GM18505 (cell line): ENCODE data around the gene KCNQ1OT1.

Source experiments
- ATAC-seq: cut with Tn5 transposase; IDR thresholded peaks from one replicate; pipeline ENCODE4 v1.9.1; 2021; ENCODE audit not compliant: unreplicated experiment
- POLR2A ChIP-seq: IDR thresholded peaks from 4 replicates; pipeline ENCODE4 v1.6.1; 2011; ENCODE audit warnings: borderline replicate concordance; ENCODE audit not compliant: insufficient read depth, insufficient read length; ENCODE audit errors: extremely low read depth

KCNQ1OT1 gene

GRCh38 chr11:2574553-2575535 is 125.0 kb downstream of the KCNQ1OT1 start:
- TF ChIP-seq POLR2A = no peak
- no peak for ATAC-seq

DNA sequence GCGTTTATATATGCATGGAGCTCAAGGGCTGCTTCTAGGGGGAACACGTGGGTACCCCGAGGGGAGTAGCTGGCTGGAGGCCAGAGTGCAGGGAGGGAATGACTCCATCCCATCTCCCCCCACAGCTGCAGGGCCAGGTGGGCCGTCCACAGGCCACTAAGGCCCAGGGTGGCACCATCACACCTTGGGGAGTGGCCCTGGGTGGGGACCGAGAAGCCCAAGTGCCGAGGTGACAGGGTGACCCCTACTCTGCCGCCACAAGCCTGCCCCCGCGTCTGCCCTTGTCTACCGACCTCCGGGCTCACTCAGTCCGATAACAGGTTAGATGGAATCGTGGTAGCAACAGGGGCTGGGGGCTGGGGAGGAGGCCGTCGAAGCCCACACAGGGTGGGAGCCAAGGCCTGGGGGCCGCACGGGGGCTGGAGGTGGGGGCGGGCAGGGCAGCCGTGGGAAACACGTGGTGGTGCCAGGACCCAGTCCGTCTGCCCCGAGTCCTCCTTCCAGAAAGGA is 125.7 kb downstream of the KCNQ1OT1 start:
- ATAC-seq = no peak
- no peak for TF ChIP-seq POLR2A

DNA sequence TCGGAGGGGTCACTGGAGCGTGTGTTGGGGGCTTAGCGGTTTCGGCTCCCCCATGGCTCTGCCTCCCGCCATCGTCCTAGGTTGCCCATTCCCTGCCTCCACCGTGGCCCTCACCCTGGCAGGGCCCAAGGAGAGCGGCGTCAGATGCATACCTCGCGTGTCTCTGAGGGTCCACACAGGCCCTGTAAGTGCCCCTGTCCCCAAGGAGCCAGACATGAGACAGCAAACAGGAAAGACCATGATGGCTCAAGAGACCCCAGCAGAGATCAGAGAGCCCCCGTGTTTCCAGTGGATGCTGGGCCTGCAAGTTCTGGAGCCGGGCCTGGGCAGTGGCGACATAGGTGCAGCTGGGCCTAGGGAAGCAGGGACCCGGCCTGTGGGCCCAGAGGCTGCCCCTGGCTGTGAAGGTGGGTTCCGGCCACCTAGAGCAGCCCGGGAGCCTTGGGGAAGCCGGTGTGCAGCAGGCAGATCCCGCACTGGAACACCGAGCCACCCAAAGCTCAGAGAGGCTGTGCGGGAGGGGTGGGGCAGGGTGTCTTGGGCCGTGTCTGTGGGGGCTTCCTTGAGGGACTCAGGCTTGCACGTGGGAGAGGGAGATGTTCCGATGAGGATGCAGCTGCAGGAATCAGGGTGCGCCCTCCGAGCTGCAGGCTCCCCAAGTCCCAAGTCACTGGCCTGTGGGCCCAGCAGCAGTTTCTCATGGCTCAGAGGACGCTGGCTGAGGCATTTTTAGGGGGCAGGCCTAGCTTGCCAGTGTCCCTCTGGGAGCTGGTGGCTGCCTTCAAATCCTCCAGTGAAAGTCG is 126.4 kb downstream of the KCNQ1OT1 start:
- no peak for ATAC-seq
- TF ChIP-seq POLR2A = no peak

DNA sequence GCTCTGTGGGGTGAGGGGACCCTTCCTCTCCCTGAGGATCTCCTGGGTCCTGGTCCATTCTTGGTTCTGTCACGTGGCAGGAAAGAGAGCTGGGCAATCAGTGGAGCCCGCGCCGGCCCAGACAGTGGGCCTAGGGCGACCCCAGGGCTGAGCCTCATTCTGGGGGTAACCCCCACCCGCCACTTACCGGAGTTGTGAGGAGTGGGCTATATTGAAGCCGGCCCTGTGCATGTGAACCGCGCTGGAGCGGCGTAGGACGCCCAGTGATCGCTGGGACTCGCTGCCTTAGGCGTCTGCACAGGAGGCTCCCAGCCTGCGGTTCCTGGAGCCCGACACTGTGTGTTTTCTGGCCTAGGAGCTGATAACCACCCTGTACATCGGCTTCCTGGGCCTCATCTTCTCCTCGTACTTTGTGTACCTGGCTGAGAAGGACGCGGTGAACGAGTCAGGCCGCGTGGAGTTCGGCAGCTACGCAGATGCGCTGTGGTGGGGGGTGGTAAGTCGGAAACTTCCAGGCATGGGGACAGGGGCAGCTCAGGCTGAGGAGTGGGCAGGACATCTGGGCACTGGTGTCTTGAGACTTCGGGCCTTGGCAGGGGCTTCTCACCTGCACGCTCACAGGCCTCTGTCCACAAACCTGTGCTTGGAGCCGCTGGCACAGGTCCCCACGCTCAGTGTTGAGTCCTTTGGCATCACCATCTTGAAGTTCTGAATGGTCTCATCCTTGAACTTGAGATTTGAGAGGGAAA is 127.1 kb downstream of the KCNQ1OT1 start:
- no peak for TF ChIP-seq POLR2A
- no peak for ATAC-seq

DNA sequence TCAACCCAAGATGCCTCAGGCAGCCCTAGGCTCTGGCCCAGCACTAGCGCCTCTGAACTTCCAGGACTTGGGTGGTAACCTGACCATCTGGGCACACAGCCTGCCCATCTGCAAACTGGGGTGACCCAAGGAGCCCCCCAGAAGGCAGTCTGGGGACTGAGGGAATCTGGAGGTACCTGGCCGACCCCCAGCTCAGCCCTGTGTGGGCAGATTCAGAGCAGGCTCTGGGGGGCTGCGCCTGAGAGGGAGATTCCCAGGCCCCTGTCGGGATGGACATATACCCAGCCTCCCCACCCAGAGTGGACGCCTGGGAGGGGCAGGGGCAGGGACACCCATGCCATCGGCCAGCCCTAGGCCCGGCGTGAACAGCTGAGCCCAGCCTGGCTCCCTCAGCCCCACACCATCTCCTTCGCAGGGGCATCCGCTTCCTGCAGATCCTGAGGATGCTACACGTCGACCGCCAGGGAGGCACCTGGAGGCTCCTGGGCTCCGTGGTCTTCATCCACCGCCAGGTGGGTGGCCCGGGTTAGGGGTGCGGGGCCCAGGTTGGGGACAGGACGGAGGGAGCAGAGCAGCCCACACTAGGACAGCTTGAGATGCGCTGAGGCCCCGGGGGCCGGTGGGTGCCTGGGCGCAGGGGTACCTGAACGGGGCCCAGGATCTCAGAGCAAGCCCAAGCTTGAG is 128.1 kb downstream of the KCNQ1OT1 start:
- ATAC-seq = no peak
- TF ChIP-seq POLR2A = no peak

DNA sequence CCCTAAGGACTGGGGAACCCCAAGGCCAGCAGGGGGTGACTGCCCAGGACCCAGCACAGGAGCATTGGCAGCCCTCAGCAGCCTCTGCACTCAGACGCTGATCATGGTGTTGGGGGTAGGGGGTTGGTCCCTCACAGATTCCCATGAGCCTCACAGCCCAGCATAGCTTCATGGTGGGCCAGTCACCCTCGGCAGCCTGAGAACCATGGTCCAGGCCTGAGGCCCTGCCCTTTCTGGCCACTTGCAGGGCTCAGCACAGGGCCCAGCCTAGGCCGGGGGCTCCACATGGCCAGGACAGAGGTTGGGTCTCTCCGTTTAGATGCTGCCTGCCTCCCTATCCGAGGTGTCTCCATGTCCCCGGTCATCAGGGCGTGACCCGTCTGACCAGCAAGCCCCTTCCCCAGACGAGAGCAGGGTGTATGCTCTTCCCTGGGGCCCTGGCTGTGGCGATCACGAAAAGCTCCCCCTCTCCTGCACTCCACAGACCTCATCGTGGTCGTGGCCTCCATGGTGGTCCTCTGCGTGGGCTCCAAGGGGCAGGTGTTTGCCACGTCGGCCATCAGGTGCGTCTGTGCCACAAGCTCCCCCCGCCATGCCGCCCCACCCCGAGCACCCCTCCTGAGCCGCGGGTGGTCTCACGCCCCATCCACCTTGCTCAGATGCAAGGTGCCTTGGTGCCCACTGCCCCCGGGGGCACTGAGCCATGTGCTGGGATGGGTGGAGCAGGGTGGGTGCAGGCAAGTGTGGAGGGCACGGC is 128.8 kb downstream of the KCNQ1OT1 start:
- no peak for ATAC-seq
- TF ChIP-seq POLR2A = no peak

DNA sequence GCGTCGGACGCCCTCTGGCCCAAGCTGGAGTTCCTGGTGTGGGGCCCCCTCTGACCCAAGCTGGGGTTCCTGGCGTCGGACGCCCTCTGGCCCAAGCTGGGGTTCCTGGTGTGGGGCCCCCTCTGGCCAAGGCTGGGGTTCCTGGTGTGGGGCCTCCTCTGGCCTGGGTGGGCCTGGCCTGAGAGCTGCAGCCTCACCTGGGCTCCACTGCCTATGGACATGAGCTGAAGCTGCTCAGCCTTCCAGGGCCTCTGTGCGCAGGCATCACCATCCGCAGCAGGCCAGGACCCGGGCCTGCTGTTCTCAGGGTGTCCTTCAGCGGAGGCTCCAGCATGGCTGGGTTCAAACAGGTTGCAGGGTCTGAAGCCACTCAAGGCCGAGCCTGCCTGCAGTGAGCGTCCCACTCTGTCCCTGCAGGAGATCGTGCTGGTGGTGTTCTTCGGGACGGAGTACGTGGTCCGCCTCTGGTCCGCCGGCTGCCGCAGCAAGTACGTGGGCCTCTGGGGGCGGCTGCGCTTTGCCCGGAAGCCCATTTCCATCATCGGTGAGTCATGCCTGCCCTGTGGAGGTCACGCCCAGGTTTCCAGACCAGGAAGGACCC is 129.5 kb downstream of the KCNQ1OT1 start:
- ATAC-seq = no peak
- TF ChIP-seq POLR2A = no peak

DNA sequence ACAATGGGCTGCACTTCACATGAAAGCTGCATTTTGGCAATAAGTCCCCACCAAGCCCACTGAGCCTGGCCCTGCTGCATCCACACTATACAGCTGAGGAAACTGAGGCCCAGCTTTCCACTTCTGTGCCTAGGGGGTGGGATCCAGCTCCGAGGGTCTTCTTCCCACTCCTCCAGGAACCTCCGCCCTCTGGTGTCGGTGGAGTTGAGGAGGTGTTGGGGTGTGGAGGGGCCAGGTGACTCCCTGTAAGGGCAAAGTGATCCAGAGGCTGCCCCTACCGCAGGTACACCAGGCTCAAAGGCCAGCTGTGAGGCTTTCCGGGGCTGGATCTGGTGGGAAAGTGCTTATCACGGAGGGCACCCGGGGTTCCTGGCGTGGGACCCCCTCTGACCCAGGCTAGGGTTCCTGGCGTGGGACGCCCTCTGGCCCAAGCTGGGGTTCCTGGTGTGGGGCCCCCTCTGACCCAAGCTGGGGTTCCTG is 130.0 kb downstream of the KCNQ1OT1 start:
- no peak for ATAC-seq
- TF ChIP-seq POLR2A = no peak

- no peak for ATAC-seq
- TF ChIP-seq POLR2A = no peak
Measured at GRCh38 chr11:2569321-2569721, 130.5 kb downstream of the KCNQ1OT1 start.

DNA sequence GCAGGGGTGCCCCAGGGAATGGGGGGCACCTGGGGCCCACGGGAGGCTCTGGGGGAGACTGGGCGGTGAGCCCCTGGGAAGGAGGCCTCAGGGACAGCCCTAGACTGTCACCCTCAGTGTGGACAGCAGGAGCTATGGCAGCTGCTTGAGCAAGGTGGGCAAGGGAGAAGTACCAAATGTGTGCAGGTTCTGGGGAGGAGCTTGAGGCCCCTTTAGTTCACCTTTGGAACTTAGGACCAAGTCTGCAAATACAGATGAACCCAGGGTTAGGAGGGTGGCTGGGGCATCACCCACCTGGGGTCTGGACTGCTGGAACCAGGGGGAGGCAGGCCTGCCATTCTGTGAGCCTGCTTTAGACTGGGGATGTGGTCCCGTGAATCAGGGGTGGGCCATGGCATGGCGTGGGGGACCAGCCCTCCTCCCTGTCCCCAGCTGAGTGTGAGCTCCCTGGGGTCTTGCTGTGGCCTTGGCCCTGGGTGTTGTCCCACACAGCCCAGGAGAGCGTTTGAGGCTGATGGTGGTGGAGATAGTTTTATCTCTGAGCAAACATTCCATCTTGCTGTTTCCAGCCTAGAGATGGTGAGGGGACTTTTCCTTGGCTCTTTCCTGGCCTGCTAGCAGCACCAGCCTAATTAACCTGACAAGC is 132.6 kb downstream of the KCNQ1OT1 start:
- no peak for TF ChIP-seq POLR2A
- ATAC-seq = no peak
